NCI-H1694 (cell line): ENCODE data around the gene MALRD1.

Experiments
- DNase-seq: peaks from one replicate; lab custom pipeline; 2025; lab: John Stamatoyannopoulos, UW

Gene MALRD1

GRCh38 chr10:19782430-19783089 lies 734.0 kb downstream of the MALRD1 start:
- DNase-seq = no peak

DNA sequence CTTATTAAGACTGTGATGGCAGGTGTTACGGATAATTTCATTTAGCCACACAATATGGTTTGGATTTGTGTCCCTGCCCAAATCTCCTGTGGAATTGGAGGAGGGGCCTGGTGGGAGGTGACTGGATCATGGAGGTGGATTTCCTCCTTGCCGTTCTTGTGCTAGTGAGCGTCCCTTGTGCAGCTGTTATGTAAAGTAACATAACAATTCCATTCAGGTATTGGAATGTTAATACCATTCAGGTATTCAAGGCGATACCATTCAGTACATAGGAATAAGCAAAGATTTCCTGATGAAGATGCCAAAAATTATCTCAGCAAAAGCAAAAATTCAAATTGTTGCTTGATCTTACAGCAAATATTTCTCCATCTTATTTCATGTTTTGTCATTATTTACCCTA lies 735.1 kb downstream of the MALRD1 start:
- no peak for DNase-seq
